COLO668 (cell line): ENCODE data around the gene NFKB2.

Experiments used
- DNase-seq: peaks from one replicate; lab custom pipeline; 2025; ENCODE audit not compliant: unreplicated experiment; lab: John Stamatoyannopoulos, UW

Gene NFKB2

GRCh38 chr10:102395400-102396316 lies at the start of gene NFKB2:
Gene NFKB2 (plus strand): TSS chr10:102395705. CDS start chr10:102395960, 255 bp downstream.
- peak; percentile 84 for DNase-seq

GRCh38 chr10:102347236-102347828 lies 48.2 kb upstream of the NFKB2 start:
- DNase-seq, result peak; percentile 24

GRCh38 chr10:102352066-102352715 lies 43.3 kb upstream of the NFKB2 start:
- DNase-seq, result peak; percentile 53

GRCh38 chr10:102354451-102354850 lies 41.1 kb upstream of the NFKB2 start:
- DNase-seq, result no peak

GRCh38 chr10:102358712-102359382 lies 36.7 kb upstream of the NFKB2 start:
- DNase-seq, result no peak

- DNase-seq, result no peak
Observed at GRCh38 chr10:102367441-102367840, 28.1 kb upstream of the NFKB2 start.

GRCh38 chr10:102368077-102368476 lies 27.4 kb upstream of the NFKB2 start:
- no peak for DNase-seq

- DNase-seq, result no peak
Observed at GRCh38 chr10:102371295-102371694, 24.2 kb upstream of the NFKB2 start.

GRCh38 chr10:102375250-102375649 lies 20.3 kb upstream of the NFKB2 start:
- no peak for DNase-seq

GRCh38 chr10:102375867-102376266 lies 19.6 kb upstream of the NFKB2 start:
- no peak for DNase-seq

GRCh38 chr10:102376901-102377300 lies 18.6 kb upstream of the NFKB2 start:
- no peak for DNase-seq

GRCh38 chr10:102379383-102379782 lies 16.1 kb upstream of the NFKB2 start:
- DNase-seq, result no peak

- DNase-seq, result no peak
Observed at GRCh38 chr10:102381983-102382382, 13.5 kb upstream of the NFKB2 start.

GRCh38 chr10:102382871-102383270 lies 12.6 kb upstream of the NFKB2 start:
- DNase-seq, result no peak

GRCh38 chr10:102384053-102384452 lies 11.5 kb upstream of the NFKB2 start:
- DNase-seq, result peak; percentile 2

GRCh38 chr10:102384606-102385429 lies 10.7 kb upstream of the NFKB2 start:
- DNase-seq, result no peak

- DNase-seq, result no peak
Observed at GRCh38 chr10:102389894-102390293, 5.6 kb upstream of the NFKB2 start.

- no peak for DNase-seq
Observed at GRCh38 chr10:102392306-102392705, 3.2 kb upstream of the NFKB2 start.

GRCh38 chr10:102393411-102394078 lies 2.0 kb upstream of the NFKB2 start:
- DNase-seq, result no peak
